Amygdala (tissue), 56 donors: Measurements from ENCODE around the gene SLC10A6.

ENCODE experiments used
- DNase-seq, 56 donors: peaks; one replicate each; lab custom pipeline; 2025; lab: John Stamatoyannopoulos, UW

Gene SLC10A6

DNA sequence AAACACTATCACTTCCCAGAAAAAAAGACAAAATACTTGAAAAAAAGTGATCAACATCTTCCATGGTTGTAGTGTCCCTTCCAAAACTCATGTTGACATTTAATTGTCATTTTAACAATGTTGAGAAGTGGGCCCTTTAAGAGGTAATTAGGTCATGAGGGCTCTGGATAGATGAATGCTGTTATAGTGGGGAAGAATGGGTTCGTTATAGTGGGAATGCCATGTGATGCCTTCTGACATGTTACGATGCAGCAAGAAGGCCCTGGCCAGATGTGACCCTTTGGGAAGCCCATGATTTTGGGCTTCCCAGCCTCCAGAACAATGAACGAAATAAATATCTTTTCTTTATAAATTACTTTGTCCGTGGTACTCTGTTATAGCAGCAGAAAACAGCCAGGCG is 4.0 kb upstream of the SLC10A6 start:
- no peak for DNase-seq

DNA sequence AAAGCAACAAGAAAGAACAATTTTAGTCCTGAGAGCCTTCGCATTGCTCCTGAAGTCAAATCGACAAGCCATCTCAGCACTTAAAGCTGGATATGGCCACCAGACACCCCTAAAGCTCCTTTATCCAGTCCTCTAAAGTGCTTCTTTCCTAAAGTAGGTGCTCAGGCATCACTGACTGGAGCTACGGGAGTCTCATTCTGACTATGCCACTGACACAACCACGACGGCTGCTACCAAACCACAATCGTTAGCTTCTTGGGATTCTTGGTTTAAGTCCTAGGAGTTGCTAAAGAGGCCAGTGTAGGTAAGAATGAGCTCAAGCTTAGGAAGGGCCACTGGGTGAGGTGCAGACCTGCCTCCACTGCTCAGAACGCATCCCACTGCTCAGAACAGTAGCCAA is 1.0 kb downstream of the SLC10A6 start:
- no peak for DNase-seq

DNA sequence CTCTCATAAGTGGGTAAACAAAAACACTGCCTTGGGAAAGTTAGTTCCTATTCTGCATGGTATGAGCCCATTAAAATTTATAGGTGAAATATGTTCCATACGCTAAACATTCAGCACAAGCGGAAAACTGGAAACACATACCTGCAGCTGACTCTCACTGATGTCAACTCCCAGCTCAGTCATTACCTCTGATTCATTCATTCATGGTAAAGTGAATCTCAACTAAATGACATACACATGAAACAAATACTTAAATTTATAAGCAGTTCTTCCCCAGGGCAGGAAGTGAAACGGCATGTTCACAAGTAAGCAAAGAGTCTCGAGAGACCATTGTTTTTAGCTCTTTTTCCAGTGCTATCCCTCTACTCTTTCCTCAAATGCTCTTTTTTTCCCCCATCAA is 1.6 kb downstream of the SLC10A6 start:
- DNase-seq: no peak

DNA sequence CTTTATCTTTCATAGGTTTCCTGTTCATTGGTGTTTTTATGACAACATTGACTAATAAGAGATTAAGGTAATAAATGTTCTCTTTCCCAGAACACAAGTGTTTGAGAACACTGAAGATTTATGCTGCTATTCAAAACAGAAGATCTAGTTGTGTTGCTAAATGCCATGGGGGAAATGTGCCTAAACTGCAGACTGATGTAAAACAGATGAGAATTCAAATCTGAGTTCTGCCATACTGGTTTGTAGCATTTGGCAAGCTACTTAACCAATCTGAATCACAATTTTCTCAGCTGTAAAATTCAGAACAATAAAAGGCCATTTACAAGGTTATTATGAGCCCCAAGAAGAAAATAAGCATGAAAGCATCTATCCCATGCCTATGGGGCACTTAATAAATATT is 2.3 kb downstream of the SLC10A6 start:
- DNase-seq: no peak

DNA sequence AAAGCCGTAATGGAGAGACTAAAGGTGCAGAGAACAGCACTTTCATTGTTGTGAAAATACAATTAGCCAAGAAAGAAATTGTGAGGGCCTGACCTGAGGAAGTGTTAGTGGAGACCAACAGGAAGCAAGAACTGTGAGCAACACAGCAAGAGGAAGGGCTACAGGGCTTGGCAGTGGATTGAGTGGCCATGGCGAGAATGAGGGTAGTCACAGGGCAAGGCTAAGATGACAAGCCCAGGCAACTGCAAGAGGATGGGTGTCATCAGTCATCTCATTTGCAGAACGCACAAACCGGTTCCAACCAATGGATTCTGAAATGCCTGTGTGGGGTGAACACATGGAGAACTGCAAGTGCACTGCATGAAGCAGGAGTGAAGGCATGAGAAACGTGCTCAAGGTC is 3.6 kb downstream of the SLC10A6 start:
- DNase-seq: no peak

DNA sequence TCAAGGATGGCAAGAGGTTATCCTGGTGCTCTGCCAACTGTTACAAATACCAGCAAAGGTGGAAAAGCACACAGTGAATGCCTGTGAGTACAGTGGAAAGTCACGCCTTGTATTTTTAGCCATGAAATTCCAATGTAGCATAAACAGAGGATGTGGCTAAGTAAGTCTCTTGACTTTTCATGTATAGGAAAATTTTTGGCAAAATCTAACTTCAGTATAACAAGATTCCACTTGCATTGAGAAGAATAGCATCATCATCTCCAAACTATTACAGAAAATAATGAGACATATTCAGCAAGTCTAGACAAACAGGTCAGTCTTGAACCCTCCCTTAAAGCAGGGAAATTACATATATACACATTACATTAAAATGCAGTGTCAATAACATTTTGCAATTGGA is 7.9 kb downstream of the SLC10A6 start:
- no peak for DNase-seq

DNA sequence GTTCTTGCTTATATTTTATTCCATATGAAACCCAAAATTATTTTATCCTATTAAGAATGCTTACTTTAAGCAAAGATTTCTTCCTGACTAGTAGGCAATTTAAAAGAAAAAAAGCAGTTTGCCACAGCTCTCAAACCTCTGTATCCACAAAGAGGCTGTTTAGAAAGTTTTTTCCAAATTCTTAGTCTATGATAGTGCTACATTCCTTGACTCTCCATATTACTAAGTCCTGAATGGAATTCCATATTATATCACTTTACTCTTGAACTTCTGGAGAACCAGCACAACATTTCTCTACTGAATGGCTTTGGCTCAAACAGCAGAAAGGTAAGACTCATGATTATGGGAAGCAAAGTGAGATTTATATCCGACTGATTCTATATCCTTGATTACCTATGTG is 8.3 kb downstream of the SLC10A6 start:
- DNase-seq: no peak

DNA sequence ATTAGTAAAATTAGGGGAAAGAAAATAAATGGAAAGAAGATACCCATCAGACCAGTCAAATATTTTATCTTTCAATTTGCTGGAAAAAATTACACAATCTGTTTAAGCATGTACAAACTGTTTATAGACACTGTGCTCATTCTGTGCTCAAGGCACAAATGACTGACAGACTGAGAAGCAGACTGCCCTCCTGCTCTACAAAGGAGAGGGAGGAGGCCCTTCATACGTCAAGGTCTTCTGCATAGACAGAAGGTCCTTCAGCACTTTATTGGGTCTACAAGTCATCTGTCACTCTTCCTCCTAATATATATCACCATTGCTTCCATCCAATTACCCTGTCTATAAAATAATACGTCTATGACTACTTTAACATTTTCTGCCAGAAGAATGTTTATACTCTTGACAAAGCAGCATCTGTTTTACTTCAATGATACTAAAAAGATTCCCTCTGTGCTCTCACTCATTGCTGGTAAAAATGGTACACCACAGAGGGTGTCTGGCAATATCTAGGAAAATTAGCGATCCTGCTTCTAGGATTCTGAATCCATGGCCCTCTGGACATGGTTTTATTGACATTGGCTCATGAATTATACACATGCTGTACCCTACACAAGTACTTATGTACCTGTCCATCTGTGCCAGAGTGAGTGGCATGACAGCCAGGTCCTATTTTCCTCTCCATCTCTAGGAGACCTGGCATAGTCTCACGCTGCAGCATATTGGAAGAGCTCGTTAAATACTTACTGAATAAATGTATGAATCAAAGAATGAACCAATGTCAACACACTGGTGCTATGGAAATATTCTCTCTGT is 11.3 kb downstream of the SLC10A6 start:
- DNase-seq: no peak

DNA sequence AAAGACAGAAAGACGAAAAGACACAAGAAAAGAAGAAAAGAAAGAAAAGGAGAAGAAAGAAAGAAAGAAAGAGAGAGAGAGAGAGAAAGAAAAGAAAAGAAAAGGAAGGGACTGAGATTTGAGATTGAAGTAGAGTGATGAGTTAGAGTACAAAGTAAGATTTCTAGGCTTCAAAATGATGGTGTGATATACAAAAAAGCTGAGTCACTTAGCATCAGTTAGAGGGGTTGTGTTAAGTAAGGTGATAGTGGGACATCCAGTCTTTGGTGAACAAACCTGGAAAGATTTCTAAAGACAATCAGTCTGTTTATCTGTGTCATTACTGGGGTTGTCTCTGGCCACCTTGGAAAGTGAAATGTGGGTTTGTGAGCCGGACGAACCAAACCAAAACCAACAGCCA is 13.5 kb downstream of the SLC10A6 start:
- DNase-seq: no peak

DNA sequence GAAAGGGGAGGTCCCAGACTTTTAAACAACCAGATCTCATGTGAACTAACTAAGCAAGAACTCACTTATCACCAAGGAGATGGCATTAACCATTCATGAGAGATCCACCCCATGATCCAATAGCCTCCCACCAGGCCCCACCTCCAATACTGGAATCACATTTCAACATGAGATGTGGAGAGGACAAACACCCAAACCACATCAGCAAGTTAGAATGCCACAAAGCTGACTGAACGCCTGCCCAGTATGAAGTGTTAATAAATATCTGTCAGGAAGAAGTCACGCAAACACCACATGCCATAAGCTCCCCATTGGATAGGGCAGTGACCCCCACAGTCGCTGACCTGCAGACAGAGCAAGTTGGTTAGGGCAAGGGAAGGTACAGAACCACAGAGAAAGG is 14.3 kb downstream of the SLC10A6 start:
- DNase-seq: no peak

DNA sequence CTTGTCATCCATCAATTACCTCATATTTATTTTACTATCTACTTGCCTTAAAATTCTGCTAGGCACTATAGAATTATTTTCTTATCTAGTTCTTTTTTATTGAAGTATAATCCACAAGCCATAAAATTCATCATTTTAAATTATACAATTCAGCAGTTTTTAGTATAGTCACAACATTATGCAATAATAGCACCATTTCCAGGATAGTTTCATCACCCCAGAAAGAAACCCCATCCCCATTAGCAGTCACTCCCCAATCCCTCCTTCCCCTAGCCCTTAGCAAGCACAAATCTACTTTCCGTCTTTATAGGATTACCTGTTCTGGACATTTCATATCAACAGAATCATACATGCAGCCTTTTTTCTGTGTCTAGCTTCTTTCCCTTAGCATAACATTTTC is 15.6 kb downstream of the SLC10A6 start:
- no peak for DNase-seq

DNA sequence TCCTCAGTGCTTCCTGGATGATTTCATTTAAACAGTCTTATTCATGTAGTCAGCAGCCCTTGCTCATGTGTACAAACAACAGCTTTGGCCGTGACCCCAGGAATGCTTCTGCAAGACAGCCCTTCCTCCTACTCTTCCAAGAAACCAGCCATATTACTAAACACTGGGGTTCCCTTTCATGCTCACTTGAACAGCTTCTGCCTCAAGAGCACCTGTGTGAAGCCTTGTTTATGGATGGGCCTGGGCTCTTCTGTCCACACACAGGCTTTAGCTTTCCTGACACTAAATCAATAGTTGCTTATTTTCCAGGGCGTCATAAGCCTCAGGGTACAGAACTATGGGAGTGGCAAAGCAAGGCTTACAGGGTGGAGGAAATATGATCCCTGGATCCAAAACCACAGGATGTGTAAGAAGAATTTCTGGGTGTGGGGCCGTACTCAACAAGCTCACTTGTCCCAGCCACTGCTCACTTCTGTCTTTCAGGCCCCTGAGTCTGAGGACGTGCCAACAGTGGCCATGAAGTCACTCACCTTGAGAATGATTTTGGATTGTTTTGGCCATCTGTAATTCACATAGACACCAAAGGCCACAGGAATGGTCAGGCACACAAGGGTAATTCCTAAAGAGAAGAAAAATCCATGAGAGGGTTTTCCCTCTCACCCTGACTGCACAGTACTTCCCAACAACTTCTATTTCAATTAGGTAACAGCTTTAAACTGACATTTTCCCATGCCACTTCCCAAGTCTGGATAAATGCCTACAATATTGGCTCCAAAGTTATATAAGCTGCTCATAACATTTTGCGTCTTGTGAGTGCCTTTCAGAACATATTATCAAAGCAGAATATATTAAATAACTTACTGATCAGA is 17.7 kb downstream of the SLC10A6 start:
- DNase-seq: no peak

DNA sequence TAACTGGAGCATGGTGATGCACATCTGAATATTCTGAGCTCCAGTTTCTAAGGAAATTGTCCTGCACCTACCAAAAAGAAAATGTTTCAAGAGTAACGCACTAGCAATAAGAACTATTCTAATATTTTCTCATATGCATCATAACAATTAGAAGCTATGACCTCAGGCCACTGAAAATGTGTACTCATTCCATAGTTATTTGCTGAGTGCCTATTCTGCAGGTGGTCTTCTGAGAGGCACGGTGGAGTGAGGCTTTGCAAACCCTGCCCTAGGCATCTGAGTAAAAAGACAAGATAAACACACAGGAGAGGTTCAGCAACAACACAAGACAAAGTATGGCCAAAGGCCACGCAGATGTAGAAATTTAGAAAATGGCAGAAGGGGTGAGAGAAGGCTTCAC is 23.7 kb downstream of the SLC10A6 start:
- DNase-seq: no peak

DNA sequence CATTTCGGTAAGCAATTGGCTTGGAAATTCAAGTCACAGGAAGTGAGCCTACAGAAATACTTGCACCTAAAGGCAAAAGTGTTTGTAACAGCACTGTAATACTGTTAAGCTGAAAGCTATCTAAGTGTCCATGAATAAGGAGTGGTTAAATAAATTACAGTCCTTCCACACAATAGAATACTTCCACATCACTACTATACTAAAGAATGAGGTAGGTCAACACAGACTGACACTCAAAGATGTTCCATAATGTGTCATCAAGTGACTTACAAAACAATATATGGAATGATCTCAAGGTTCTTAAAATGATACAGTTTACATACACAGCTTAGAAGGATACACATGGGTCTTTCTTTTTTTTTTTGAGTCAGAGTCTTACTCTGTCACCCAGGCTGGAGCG is 27.0 kb downstream of the SLC10A6 start:
- no peak for DNase-seq

DNA sequence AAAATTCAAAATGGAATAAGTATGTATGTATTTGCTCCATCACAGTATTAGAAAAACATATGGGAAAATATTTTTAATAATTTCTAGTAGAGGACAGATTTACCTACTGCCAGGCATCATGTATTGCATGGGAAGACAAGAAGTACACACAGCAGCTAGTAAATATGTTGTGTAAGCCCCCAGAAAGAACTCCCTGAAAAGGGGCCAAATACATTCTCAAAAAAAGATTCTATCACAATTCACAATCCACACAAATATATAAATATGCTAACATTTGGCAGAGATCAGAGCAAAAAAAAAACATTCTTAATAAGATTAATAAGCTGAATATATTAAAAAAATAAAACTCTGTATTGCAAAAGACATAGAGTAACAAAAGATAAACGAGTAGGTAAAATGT is 28.0 kb downstream of the SLC10A6 start:
- DNase-seq: no peak

DNA sequence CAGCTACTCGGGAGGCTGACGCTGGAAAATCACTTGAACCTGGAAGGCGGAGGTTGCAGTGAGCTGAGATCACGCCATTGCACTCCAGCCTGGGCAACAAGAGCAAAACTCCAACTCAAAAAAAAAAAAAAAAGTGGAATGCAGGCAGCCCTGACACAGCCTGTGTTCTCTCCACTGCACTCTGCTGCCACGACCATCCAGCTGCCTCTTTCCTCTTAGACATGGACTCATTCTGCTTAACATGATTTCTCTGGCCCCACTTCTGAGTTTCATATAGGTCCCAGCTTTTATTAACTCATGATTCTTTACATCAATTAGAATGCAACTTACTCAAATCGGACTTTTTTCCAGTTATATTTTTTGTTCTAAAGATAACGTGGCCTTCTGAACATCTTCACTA is 29.6 kb downstream of the SLC10A6 start:
- no peak for DNase-seq

DNA sequence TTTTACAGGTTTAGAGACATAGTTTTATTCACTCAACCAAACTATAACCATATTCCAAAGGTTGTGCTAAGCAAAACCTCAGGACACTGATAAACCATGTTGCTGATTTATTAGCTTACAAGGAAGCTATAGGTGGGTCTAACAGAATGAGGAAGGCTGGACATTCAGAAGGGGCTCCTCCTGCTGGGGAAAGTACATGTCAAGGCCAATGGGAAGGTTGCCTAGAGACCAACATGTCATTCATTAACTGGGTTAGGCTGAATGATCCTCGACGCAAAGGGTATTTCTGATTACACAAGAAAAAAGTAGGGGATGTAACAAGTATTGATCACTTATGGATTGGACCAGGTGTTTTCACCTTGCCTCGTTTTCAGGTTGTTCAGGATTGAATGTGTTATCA is 30.3 kb downstream of the SLC10A6 start:
- DNase-seq: no peak

DNA sequence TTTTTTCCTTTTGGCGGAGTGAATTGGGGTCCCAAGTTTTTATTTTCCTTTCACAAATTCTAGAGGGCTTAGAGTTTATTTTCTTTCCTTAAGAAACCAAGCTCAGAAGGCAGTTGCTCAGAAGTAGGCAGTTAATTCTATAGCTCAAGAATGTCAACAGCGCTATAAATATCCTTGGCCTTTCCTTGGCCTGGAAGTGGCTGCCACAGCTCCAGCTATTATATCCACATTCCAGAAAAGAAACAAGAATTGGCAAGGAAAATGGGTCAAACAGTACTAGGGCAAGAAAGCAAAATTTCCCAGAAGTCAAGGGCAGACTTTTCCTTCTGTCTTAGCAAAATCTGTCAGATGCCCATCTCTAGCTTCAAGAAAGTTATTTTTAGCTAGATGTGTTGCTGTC is 31.0 kb downstream of the SLC10A6 start:
- no peak for DNase-seq

DNA sequence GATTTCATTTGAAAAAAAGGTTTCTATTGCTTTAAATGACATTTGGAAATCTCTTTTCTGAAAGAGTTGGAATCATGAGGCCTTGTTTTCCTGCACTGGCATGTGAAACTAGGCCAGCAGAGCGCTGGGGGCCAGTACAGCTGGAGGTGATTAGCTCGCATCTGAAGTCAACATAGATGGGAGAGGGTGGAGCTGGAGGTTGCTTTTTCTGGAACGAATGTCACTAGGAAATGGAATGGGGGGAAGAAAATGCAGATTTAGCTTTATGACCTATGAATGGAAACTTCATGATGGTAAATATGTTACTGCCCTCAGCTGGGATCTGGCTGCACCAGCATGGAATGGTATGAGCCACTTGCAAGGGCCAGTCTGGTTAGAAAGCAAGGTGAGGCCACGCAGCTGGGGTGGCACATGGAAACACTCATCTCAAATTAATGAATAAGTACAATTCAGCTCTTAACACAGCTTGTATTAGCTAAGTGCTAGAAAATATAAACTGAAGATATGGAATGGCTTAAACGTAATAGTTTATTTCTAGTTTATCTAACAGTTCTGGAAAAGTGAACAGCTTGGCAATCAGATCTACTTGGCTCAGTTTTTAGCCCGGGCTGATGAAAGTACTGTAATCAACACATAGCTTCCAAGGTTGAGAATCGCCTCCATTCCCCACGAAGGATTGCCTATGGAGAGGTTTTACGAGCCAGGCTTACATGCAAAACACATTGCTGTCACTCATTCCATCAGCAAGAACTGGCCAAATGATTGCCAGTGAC is 32.5 kb downstream of the SLC10A6 start:
- DNase-seq: no peak

DNA sequence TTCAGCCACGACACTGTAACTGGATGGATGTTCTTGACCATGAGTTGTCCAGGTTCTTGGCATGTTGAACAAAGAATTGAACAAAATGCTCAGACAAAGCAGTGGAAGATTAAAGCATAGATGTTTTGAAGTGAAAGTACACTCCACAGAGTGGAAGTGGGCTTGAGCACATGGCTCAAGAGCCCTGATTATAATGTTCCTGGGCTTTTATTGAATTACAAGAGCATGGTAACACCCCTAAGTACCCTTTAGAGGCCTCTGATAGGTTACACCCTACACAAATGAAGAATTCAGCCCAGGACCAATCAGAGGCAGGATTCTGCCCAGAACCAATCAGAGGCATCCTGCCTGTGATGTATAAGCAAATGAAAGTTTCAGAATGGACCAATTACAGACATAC is 33.5 kb downstream of the SLC10A6 start:
- no peak for DNase-seq

DNA sequence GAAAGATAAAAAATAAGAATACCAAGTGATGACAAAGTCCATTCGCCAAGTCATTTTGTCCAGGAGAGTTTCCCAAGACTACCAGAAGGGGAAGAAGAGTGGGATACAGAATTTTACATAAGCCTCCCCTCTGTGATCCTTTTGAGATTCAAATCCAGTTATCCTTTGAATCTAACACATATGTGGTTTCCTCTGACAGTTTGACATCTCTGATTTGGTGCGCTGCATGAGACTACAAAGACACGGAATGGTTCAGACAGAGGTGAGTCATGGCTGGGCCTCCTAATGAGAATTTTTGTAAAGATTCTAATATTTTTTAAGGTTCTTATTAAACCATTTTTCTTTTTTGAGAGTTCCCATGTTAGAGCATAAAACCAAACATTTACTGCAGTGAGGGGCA is 38.3 kb downstream of the SLC10A6 start:
- no peak for DNase-seq
